GM08714 (cell line): ENCODE results near the gene IFRD1.
A peak's percentile ranks its signal among the peaks of the same experiment; 100 is the strongest.

Experiments
- H3K4me3 ChIP-seq: fragments of 200-500 bp; sonication (Bioruptor generic); 2 replicates; pipeline ENCODE4 v1.5.1; 2014; ENCODE audit warnings: mild to moderate bottlenecking, low read length, inconsistent platforms
- ZNF274 ChIP-seq: IDR thresholded peaks from 2 replicates; pipeline ENCODE4 v1.6.1; 2012; ENCODE audit warnings: mild to moderate bottlenecking, low read depth, low read length

Gene IFRD1, protein sequence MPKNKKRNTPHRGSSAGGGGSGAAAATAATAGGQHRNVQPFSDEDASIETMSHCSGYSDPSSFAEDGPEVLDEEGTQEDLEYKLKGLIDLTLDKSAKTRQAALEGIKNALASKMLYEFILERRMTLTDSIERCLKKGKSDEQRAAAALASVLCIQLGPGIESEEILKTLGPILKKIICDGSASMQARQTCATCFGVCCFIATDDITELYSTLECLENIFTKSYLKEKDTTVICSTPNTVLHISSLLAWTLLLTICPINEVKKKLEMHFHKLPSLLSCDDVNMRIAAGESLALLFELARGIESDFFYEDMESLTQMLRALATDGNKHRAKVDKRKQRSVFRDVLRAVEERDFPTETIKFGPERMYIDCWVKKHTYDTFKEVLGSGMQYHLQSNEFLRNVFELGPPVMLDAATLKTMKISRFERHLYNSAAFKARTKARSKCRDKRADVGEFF

DNA sequence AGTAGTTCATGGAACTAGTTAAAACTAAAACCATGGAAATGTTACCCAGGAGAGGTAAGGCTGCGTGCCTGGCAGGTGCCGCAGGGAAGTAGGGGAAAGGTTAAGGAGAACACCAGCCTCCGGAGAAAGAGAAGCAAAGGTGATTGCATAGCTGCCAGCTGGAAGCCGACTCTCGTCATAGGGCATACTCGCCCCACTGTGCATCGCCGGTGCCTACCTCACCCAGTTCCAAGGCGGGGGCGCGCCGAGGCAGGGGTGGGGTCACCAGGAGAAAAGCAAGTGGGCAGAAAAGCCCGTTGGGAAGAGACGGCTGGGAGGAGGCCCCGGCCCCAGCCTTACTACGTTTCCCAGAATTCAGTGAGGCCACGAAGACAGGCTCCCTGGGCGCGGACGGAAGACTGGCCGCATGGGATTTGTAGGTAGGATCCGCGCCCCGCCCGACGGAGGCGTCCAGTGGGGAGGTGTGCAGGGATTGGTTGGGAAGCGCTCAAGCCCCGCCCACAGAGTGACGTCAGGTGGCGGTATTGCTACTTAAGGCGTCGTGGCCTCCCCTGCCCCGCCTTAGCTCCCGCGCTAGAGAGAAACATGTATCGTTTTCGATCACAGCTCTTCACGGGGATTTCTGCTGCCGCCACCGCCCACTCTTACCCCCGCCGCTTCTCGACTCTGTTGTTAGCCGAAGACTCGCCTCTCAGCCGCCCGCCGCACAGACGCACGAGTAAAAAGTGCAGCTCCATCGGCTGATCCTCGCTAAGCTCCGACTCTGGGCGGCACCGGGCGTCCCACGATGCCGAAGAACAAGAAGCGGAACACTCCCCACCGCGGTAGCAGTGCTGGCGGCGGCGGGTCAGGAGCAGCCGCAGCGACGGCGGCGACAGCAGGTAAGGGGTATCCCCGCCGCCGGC, at the start of gene IFRD1:
Gene IFRD1 (plus strand): TSS at position 559 of the 905 bp plus-strand sequence. CDS start 229 bp downstream, at position 788.
- no peak for TF ChIP-seq ZNF274
- peak within 1 kb of the TSS; percentile 91 for H3K4me3 ChIP-seq

DNA sequence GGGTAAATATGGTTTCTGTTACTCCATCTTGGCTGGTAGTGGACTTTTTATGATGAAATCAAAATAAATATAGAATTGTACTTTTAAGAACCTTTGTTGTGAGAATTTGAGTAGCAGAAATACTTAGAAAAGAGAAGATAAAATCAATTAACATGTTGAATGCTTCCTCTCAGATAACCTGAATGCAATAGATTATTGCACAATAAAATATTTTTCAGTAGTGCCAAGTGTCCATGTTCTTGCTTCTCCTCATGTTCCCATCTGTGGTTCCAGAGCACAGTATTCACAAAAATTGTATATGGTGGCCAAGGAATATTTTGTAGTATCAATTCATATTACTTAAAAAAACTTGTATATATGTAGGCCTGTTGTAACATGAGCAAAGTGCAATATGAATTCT, 45.9 kb upstream of the IFRD1 start:
- H3K4me3 ChIP-seq: no peak overlapping the region
- no peak for TF ChIP-seq ZNF274

DNA sequence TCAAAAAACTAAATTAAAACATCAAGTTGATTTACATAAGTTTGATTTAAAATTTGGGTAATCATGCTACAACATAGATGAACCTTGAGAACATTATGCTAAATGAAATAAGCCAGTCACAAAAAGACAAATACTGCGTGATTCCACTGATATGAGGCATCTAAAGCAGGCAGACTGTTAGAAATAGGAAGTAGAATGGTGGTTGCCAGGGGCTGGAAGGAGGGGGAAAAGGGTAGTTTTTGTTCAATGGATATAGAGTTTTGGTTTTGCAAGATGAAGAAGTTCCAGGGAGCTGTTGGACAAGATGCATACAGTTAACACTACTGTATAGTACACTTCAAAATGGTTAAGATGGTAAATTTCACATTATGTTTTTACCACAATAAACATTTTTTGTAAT, 45.0 kb upstream of the IFRD1 start:
- H3K4me3 ChIP-seq: no peak overlapping the region
- no peak for TF ChIP-seq ZNF274

DNA sequence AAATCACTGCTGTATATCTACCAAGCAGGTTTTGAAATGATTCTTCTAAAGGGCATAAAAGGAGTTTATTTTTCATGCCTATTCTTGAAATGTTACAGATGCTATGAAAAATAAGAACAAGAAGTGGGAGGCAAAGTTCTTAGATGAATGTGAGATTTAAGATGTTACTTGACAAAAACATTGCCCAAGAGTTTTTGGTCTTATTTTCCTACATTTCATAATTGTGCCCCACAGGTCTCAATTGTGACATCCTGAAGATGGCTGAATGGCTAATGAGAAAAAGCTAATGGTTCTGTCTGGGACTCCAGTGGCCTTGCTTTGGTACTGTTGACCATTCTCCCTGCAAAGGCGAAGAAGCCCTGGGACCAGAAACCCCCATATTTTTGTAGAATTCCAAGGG, 43.0 kb upstream of the IFRD1 start:
- H3K4me3 ChIP-seq: no peak overlapping the region
- no peak for TF ChIP-seq ZNF274

DNA sequence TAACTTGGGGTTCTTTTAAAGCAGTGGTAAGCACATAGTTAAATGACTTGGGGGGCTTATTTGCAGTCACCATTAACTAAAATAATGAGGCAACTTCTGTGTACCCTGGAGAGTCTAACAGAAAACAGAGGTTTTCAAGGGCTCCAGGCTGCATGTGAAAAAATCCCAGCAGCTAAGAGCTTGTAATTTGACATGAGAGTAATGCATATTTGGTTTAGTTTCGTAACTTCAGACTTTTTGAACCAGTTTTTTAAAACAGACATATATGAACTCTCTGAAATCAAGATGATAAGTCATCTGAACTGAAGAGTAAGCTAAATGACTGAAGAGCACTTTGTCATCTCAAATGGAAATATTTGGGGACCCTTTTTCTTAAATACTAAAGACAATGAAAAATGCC, 40.2 kb upstream of the IFRD1 start:
- no peak for TF ChIP-seq ZNF274
- no peak overlapping the region for H3K4me3 ChIP-seq

DNA sequence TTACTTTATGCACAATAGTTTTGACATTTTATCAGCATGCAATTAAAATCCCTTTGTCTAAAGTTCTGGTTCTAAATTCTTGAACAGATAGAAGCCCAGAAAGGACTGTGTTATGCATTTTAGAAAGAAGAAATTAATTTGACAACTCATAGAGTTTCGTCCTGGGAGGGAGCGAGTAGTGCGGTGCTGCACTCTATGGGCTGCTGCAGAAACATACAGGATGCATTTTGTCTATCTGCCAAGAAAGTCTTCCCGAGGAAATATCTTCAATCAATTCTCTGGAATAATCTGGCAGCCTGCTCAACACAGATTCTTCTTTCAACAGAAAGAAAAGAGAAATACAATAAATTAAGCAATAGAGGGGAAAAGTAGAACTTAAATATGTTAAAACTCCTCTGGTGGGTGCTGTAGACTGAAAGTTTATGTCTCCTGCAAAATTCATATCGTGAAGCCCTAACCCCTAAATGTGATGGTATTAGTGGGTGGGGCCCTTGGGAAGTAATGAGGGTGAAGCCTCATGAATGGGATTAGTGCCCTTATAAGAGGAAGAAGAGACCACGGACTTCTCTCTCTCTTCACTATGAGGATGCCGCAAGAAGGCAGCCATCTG, 39.0 kb upstream of the IFRD1 start:
- TF ChIP-seq ZNF274: no peak
- no peak overlapping the region for H3K4me3 ChIP-seq

DNA sequence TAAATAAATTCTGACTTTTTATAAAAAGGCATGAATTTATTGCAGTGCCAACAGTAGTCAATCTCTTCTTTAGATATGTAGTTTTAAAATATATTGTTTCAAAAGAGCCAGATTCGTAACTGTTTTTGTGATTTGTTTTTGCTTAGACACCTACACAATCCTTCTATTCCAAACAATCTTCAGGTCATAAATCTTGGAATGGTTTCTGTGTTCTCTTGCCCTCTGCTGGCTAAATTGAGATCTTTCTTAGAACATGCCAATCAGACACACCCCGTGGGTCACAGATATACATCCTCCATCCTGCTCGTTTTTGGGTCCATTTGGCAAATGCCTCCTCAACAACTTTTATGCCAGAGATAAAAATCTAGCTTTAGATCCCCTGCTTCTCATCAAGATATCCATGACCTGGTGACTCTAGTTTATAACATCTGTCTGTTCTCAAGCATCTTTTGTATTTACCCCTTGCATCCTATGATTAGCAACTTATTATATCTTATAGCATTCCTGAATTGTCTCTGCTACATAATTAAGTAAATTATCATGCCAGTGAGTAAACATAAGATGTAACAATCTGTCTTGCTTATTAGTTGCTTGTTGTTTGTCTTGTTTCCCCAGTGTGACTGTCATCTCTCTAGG, 35.3 kb upstream of the IFRD1 start:
- H3K4me3 ChIP-seq: no peak overlapping the region
- no peak for TF ChIP-seq ZNF274

DNA sequence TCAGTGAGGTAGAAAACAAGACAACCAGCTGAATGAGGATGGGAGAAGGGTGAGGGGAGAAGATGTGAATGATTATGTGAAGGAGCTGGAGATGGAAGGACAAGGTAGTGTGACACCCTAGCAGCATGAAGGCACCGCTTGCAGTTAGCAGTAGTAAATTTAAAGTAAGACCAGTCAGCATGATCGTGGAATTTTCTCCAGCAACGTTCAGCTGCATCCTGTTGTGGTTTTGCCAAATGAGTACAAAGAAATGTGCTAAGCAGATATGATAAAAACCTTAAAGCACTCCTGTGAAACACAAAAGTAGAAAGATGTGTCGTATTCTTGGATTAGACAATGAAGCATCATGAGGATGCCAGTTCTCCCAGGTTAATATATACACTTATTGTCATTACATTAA, 34.1 kb upstream of the IFRD1 start:
- no peak overlapping the region for H3K4me3 ChIP-seq
- TF ChIP-seq ZNF274: no peak

DNA sequence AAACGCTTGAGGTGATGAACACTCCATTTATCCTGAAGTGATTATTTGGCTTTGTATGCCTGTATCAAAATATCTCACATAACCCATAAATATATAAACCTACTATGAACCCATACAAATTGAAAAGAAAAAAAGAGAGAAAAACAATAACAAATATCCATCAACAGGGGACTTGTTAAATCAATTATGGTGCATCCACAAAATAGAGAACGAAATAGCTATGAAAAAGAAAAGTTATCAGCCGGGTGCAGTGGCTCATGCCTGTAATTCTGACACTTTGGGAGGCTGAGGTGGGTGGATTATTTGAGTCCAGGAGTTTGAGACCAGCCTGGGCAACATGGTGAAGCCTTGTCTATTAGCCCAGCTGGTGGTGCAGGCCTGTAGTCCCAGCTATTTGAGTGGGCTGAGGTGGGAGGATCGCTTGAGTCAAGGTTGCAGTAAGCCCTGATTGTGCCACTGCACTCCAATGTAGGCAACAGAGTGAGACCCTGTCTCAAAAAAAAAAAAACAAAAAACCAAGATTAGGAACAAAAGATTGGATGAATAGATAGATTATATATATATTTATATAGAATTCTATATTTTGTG, 30.6 kb upstream of the IFRD1 start:
- no peak for TF ChIP-seq ZNF274
- H3K4me3 ChIP-seq: no peak overlapping the region

DNA sequence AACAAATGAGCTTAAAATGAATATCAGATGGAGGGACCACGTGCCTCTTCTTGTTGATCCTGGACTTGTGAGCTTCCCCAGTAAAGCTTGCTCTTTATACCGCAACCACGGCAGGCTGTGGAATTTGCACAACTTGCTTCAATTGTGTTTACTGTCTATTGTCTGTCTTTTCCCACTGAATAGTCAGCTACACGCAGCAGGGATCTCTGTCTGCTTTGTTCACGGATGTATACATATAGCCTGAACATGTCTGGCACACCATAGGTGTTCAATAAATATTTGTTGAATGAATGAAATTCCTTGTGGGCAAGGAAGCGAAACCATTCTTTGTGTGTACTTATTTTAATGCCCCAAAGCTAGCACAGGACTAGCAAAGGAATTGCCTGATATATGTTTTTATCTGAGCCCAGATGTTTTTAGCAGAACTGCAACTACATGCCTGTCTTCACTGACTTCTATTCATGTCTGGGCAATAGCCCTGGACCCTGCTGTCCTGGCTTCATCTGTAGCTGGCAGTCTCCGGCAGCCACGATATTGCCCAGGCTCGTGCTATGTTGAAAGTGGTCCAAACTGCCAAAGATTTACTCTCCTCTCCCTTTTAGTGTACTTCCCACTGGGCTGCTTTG, 29.9 kb upstream of the IFRD1 start:
- no peak for TF ChIP-seq ZNF274
- no peak overlapping the region for H3K4me3 ChIP-seq

DNA sequence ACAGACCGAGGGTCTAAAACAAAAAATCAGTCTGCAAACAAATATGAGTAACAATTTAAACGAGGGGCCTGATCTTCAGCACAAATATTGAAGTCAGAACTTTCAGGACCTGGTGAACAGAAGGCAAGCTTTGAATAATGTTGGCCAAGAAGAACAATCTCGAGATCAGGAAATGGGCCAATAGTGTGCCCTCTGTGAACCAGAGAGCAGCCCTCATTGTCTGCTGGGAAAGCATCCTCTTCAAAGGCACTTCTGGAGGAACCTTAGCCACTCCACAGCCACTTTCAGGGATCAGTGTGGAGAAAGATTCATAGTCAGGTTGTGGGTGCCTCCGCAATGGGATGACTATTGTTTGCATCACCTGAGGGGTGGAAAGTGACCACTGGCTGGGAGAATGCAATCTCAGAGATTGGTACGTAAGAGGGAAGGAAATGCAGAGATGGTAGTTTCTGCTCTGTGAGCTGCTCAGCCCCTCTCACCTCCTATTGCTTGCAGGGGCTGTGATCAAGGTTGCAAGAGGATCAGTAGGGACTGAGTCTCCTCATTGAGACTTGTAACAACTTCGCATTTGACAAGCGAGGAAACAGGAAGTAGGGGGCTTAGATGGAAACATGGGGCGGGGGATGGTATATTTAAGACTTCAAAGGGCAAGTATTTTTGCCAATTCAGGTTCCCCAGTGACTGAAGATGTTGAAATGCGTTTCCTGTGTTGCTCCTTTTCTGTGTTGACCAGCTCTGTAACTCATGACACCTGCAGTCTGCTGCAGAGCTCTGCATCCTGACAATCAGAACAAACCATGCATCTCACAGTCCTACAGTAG, 28.4 kb upstream of the IFRD1 start:
- no peak overlapping the region for H3K4me3 ChIP-seq
- no peak for TF ChIP-seq ZNF274

DNA sequence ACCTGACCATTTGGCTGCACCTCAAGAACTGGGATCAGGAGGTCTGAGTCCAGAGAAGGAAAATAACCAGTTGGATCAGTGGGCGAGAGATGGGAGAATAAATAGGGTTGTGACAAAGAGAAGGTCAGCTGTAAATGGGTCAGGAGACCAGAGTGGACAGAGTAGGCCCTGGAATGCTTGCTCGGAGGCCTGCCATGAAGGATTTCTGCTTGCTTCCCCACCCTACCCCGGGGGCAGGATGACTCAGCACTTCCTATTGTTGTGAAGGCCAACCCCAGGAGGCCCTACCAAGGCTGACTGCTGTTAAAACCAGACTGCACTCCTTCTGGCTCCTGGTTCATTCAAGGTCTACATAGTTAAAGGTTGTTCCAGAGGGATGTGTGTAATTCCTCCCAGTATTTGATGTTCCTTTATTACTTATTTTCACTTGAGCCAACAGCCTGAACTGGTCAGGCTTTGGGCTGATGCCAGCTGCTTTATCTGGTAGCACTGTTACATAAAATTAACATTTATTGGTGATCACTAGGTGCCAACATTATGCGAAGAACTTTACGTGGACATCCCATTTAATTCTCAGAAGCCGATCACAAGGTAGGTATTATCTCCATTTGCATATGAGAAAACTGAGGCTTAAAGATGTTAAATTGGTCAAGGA, 27.3 kb upstream of the IFRD1 start:
- no peak for TF ChIP-seq ZNF274
- H3K4me3 ChIP-seq: no peak overlapping the region
